Activated gamma-delta T cell treated with Interleukin-2 at 50 U/mL for 16 hours (primary cell): ENCODE measurements around the gene ALG9.
A peak's percentile ranks its signal among the peaks of the same experiment; 100 is the strongest.
"Not testable (repeated sequence)": the region's sequence is repeated elsewhere in the genome, so short reads cannot be mapped to it uniquely, and the experiment has no call there.

Source experiments
- DNase-seq: peaks from one replicate; pipeline ENCODE4 v3.0.0-alpha.2; 2020

Gene ALG9

DNA sequence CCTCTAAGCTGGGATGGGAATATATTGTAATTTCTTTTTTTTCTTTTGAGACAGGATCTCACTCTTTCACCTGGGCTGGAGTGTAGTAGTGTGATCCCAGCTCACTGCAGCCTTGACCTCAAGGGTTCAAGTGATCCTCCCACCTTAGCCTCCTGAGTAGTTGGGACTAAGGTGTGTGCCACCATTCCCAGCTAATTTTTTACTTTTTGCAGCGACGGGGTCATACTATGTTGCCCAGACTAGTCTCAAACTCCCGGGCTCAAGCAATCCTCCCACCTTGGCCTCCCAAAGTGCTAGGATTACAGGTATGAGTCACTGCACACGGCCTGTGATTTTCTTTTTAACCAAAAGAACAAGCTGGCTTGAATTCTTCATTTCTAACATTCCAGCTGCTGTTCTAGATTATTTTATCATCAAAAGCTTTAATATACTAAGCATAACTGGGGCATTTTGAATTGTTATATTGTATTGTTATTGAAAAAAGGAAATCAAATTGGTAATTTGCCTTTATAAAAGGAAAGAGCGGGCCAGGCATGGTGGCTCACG, 78.4 kb downstream of the ALG9 start:
- no peak for DNase-seq

DNA sequence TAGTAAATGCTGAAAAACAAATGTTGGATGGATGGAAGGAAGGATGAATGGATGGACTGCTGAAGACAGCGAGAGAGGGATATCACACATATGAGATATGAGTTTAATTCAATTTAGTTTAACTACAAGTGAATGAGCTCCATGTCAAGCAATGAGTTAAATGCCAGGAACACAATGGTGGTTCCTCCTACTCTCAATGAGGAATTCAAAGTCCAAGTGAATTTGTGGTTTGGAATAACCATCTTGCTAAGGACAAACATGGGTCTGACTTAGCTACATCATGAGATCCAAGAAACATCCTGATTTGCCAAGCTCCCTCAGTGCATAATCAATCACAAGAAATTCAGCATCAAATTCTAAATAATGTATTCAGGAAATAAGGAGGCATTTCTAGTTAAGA, 79.1 kb downstream of the ALG9 start:
- no peak for DNase-seq

DNA sequence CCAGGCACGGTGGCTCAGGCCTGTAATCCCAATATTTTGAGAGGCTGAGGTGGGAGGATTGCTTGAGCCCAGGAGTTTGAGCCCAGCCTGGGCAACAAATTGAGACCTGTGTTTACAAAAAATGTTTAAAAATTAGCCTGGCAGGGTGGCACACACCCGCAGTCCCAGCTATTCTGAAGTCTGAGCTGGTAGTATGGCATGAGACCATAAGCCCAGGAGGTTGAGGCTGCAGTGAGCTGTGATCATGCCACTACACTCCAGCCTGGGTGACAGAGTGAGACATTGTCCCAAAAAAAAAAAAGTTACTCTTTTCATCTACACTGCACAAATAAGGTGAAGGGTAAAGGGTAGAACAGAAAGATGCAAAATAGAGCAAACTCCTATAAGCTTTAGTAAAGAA, 82.9 kb downstream of the ALG9 start:
- no peak for DNase-seq

DNA sequence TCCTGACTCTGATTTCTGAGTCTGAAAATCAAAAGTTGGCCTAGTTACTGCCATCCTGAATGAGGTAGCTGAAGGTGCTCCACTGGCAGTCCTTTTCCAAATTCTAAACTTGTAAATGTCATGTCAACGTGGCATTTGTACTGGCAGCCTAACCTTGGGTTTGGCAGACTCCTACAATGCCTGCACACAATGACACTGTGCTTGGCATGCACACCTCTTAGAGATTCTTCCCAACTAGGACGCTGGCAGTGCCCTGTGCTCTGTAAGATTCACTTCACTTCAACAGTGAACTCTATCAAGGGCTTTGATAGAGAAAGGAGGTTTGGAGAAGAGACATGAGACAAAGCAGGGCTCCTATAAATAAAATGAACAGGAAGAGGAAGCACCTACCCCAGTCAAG, 83.3 kb downstream of the ALG9 start:
- no peak for DNase-seq

DNA sequence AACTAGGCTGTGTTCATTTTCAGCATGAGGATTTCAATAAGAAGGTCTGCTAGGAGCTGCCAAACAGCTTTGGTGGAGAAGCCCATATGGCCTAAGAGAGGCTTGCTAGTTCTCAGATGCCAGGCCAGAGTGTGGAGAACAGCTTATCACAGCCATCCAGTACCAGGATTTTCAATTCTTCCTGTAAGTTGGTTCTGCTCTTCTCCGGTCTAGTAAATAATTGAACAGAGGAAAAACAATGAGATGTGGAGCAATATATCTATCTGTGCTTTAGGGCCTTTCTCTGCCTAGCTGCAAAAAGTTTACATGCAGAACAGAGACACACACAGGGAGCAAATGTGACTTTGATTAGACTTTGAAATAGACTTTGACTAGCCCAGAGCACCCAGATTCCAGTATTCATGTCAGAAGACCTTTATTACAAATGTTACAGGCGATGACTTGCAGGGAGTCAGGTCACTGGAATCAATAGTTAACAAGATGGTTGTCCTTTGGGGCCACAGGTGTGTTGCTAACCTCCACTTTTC, 85.4 kb downstream of the ALG9 start:
- no peak for DNase-seq

DNA sequence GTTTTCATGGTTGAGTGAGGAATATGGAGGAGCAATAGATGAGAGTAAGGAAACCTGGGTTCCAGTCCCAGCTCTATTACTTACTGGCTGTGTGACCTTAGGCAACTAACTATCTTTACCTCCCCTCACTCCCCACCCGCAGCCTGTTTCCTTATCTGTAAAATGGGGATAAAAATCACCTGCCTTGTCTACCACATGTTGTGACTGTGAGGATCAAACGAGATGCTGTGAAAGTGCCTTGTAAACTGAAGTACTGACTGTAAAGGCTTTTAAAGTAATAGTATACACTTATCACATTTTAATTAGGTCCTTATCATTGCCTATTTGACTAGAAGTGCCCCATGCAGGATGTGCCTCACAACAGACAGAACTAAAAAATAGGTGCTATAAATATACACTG, 86.3 kb downstream of the ALG9 start:
- DNase-seq, result no peak

DNA sequence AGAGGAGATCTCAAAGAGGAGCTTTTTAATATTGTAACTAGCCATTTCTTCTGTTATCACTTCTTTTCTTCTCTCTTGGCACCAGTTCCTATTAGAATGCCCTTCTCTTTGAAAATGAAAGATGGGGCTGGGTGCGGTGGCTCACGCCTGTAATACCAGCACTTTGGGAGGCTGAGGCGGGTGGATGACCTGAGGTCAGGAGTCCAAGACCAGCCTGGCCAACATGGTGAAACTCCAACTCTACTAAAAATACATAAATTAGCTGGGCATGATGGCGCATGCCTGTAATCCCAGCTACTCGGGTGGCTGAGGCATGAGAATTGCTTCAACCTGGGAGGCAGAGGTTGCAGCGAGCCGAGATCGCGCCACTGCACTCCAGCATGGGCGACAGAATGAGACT, 87.1 kb downstream of the ALG9 start:
- DNase-seq, result not testable (repeated sequence)

DNA sequence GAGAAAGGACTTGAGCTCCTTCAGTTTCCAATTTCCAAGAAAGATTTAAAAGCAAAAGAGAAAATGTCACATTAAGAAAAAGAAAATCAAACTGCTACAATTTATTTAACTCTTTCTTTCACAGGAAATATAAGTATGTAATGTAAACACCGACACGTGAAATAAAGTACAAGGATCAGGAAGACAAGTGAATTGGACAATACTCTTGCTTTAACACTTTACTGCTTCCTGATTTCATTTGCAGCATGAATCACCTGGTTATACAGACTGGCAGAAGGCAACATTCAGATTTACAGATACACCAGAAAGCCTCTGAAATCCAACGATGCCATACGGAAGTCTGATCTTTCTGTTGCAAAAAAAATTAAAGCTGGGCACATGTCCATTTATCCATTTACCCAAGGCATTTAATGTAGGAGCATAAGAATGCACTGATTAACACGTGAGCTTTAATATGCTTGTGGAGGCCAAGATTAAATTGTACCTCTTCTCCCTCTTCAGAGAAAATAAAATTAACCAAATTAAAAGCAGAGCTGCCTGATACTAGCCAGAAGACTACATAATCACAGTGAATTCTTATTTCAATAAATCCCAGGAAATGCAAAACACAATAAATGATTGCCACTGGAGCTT, 89.2 kb downstream of the ALG9 start:
- DNase-seq, result no peak

DNA sequence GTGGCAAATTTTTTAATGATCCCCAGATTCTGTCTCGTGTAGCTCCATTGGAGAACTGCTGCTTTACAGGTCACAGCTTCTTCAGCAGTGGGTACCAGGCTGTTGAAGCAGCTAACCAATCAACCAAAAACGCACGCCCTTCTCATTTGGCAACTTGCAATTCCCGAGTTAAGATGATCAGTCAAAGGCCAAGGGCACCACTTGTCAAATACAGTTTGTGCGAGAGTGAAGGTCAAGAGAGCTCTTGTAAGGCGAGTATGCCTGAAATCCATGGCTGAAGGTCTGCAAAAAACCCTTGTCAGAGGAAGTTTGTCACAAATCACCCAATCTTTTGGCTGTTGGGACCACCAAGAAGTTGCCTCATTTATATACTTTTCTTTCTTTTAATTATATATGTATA, 92.3 kb downstream of the ALG9 start:
- no peak for DNase-seq

DNA sequence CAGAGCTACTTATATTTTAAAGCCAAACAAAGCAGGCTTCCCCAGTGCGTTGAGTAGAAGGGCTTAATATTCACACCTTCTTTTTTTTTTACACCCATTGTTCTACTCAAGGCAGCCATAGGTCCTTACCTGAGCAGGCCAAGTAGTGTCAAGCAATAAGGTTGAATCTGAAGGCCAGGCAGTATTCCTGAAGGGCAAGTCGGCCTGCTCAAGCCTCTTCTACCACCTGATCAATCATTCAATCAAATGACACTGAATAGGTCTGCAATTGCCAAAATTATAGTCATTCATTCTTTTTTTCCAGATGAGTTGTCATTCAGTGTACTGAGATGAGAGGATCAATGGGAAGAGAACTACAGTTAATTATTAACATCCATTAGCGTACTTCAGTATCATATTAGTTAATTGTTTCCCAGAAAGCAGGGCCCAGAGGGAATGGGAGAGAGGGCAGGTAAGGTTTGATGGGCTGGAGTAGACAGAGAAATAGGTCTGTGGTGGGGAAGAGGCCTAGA, 93.3 kb downstream of the ALG9 start:
- no peak for DNase-seq

DNA sequence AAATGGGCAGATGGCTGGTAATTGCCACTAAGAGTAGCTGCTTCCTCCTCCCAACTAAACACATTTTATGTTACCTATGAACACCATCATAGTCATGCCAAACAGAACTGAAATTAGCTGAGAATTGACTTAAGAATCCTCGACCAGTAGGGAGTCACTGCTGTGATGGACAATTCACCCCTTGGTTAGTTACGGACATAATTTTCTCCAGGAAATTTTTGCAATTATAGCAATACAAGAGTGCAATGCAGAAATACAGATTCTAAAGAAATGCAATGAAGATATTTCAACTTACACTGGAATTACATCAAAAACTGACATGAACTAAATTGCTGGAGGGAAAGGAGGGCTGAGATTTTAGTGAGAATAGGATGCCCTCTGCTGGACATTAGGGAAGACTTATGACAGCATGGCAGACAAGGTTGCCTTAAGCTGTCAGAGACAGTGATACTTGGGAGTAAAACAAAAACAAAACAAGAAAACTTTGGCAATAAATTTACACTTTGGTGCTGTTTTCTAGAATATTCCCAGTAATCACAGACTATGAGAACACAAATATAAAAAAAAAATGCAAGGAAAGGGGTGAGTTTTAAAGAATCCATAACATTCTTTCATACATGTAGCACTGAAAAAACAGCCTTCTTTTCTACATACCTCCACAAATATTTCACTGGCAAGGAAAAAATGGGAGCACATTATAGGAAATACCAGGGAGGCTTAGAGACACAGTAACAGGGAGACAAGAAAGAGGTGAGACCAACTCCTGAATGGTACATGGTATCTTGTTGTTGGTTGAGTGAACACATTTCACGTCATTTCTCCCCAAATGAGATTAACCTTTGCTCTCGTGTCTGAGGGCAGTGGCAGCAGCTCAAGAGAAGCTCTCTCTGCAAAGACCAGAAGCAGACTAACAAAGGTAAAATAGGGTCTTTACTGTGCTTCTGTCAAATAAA, 94.0 kb downstream of the ALG9 start:
- DNase-seq, result peak; percentile 14

DNA sequence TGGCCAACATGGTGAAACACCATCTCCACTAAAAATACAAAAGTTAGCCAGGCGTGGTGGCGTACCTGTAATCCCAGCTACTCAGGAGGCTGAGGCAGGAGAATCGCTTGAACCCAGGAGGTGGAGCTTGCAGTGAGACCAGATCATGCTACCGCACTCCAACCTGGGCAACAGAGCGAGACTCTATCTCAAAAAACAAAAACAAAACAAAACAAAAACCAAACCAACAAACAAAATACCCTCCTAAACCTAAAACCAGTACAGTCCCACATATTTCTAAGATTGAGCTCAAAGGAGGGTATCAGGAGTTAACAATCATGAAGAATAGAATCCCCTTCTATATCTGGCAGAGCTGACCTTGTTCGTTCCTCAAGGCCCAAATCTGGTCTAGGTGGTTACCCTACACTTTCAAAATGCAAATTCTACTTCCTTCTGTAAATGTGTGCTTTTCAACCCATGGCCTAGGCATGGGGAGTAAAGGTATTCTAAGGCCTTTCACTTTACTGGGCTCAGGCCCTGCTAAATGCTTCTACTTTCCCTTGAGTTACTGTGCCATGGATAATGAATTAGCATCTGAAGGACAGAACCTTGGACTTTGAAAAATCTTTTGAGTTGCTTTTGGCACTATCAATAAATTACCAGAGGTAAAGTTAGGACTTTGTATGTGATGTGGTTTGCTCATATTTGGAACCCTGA, 94.8 kb downstream of the ALG9 start:
- DNase-seq, result no peak

DNA sequence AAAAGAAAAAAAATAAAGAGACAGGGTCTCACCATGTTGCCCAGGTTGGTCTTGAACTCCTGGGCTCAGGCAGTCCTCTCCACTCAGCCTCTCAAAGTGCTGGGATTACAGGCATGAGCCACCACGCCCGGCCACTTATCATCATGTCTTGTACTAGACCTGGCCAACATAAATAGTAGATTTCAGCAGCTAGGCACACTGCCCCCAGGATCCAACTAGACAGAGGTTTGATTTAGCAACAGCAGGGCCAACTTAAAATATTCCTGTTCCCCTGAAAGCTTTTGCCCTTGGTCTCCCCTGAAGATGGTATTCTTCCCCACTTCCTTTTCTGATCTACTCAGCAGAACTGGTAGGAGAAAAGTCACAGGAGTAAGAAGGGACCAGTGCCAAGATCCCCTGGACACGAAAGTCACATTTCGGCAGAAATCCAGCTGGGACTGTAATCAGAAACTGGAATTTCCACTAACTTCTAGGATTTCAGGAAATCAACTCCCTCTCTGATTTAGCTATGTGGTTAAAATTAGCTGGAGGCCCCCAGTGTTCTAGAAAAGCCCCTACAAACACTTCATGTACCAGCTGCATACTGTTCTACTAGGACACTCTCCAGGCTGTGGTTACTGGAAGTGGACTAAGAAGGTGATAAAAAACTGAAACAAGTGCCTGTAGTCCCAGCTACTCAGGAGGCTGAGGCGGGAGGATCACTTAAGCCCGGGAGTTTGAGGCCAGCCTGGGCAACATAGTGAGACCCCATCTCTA, 96.2 kb downstream of the ALG9 start:
- no peak for DNase-seq

DNA sequence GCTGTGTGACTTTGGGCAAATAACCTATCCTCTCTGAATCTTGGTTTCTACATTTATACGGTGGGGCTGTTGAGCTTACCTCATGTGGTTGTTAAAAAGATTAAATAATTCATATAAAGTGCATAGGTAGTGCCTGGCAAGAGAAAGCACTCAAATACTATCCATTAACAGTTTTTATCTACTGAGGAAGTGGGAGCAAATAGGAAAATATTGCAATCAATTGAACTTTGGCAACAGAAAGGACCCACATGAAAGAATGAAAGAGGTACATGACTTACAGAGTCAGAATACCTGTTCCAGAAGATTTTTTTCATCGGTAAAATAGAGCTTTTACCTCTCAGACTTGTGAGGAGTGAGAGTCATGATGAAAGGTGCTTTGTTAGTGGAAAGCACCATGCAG, 98.8 kb downstream of the ALG9 start:
- DNase-seq, result no peak

DNA sequence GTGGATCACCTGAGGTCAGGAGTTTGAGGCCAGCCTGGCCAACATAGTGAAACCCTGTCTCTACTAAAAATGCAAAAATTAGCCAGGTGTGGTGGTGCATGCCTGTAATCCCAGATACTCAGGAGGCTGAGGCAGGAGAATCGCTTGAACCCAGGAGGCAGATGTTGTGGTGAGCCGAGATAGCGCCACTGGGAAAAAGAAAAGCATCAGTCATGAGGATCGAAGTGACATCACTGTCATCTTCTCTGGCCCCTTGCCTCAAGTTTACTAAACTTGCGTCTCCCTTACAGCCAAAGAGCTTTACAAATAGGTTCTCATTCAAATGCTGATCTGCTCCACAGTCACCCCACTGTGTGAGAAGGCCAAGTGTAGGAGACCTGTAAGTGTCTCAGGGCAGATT, 100.2 kb downstream of the ALG9 start:
- DNase-seq, result not testable (repeated sequence)

DNA sequence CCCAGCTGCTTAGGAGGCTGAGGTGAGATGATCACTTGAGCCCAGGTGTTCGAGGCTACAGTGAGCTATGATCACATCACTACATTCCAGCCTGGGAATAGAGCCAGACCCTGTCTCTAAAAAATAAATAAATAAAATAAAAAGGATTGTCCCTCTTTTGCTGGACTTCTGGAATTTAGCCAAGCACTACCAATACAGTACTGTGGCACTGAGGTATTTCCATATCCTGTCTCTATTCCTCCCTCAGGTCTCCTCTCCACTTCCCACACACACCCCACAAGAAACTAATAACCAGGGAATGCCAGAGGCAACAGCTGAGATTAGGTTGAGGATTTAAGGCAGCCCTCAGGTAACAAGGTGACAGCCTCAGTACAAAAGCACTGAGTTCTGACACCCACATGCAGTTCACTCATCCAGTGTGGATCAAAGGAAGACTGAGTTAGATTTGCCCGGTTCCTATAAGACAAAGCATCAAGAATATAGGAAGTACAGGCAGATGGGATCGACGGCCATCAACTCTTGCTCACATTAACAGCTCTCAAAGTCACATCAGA, 100.7 kb downstream of the ALG9 start:
- DNase-seq, result no peak

DNA sequence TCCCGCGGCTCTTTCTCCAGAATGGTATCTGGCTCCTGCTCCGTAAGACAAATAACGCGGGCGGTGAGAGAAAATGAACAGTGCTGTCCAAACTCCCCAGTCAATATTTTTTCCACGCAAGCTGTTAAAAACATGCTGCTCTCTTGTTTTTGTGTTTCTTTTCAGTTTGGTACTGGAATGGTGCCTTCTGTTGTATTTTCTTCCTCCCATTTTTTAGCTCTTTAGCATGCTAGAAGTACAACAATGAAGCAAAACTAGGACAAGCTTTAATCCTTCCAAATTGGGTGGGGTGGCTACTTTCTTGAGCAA, 104.6 kb downstream of the ALG9 start:
- no peak for DNase-seq

DNA sequence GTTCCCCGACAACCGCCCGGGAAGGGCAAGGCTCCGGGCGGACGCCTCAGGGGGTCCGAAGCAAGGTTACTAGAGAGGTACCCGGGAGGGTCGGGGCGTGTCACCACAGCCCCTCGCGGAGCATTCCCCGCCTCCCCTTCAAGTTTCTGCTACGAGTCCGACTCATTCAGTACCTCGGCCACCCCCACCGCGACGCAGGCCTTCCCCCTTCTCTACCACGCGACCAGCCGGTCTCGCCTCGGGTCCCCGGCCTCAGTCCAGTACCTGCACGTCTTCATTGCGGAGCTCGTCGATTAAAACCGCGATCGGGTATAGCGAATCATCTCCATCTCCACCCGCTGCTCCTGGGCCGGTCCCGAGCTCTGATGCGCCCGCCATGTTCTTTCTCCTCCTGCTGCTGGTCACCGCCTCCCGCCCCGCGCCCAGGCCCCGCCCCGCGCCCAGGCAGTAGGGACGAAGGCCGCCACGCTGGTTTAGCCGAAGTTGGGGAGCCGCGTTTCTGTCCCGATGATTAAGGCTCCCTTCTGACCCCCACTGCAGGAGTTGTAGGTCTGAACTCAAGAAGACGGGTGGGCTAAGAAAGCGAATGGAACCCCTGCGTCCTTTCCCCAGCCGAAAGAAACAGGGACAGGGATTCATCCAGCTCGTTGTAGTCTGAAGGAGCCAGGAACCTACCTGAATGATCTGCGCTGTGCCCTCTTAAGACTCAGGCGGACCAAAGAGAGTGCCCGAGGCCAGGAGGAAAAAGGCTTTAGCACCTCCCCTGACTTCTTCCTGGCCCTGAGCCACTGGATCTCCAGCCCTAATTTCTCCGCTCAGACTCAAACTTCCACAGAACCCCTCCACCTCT, 105.2 kb downstream of the ALG9 start, which contains the start of gene PPP2R1B:
Gene PPP2R1B, minus strand, starts transcription at position 406 of the 850 bp plus-strand sequence. Its CDS starts 28 bp downstream, at position 378.
- peak; percentile 59 for DNase-seq

DNA sequence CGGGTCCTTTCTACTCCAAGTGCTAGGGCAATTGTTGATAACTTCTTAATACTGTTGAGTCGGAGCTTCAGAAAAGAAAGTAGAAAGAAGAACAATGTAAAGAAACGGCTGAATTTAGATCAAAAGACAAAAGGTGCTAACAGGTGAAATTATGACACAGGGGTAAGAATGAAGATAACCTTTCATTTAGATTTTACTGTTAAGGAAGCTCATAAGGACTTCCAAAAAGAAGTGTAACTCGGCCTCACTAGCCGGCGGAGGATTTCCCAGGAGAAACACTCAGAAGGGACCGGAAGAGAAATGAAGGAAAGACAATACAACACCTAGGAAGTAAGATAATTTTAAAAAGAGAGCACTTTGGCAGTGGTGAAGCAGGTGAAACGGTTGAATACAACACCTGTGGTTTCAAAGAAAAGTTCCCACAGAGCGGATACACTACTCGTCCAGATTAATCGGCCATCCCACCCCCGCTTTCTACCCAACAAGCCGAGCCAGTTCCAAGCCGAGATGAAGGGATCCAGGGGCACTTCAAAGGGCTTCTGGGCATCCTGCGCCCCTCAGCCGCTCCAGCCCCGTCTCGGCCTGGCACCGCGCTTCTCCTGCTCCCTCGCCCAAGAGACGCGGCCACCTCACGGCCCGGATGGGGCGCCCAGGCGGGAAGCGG, 105.9 kb downstream of the ALG9 start:
- no peak for DNase-seq

DNA sequence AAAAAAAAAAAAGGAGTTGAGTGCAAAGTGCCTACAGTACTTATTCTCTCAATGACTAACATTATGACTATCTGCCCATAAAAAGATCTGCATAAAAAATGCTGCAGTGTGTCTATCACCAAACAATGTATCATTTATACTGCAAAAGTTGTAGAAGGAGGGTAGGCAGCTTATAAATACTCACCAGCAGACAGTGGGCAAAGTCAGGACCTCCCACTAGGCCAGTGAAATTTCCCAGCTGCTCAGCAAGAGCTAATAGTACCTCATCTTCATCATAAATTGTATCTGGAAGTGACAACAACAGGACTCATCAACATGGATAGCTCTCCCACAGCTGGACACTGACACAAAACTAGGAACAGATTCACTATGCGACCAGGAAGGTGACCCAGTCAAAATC, 106.8 kb downstream of the ALG9 start:
- no peak for DNase-seq
